WTC11 (cell line): Measurements from ENCODE around the gene SSRP1. TPM values are rescaled to one million over a fixed set of nuclear protein-coding genes. Genes with fewer than 3 reads are reported as not detected.
A peak's percentile ranks its signal among the peaks of the same experiment; 100 is the strongest.

Source experiments
- ATAC-seq: fragments of 200-7000 bp; cut with Tn5 transposase; 2 replicates; pipeline ENCODE4 v1.10.0; 2021; ENCODE audit warnings: mild to moderate bottlenecking, moderate library complexity
- CTCF ChIA-PET: fragments of 300-600 bp; sonication (Branson Sonifier 250); formaldehyde crosslinking; loops from one replicate; lab custom pipeline; 2021; ENCODE audit warnings: antibody characterized with exemption; lab: Charles Lee
- POLR2A ChIA-PET: fragments of 350-600 bp; sonication (Branson Sonifier 250); formaldehyde crosslinking; loops from one replicate; lab custom pipeline; 2021; ENCODE audit warnings: antibody characterized with exemption; lab: Charles Lee
- DNase-seq: peaks from one replicate; pipeline ENCODE4 v3.0.0; 2021; ENCODE audit warnings: low spot score
- H3K27ac Mint-ChIP-seq: 2 replicates; pipeline ENCODE4 v1.8.0; 2021; ENCODE audit warnings: mixed read lengths
- H3K27me3 Mint-ChIP-seq: 2 replicates; pipeline ENCODE4 v1.8.0; 2021; ENCODE audit warnings: low read depth, mild to moderate bottlenecking, moderate library complexity, mixed read lengths
- H3K36me3 Mint-ChIP-seq: 2 replicates; pipeline ENCODE4 v1.8.0; 2021; ENCODE audit warnings: mixed read lengths
- H3K4me1 Mint-ChIP-seq: 2 replicates; pipeline ENCODE4 v1.8.0; 2022; ENCODE audit warnings: mixed read lengths
- H3K4me3 Mint-ChIP-seq: 2 replicates; pipeline ENCODE4 v1.8.0; 2021; ENCODE audit warnings: mild to moderate bottlenecking, moderate library complexity, mixed read lengths
- H3K9me3 Mint-ChIP-seq: 2 replicates; pipeline ENCODE4 v1.8.0; 2021; ENCODE audit warnings: mixed read lengths
- CBFB ChIP-seq: sonication (generic); formaldehyde crosslinking; IDR thresholded peaks from 2 replicates; pipeline ENCODE4 v1.8.1; 2022; ENCODE audit warnings: mild to moderate bottlenecking, low read depth, missing genetic modification reagents
- CDX4 ChIP-seq: fragments of 250-450 bp; sonication (Bioruptor Pico); IDR thresholded peaks from 2 replicates; pipeline ENCODE4 v1.9.0; 2021; ENCODE audit warnings: moderate library complexity, mild to moderate bottlenecking, inconsistent platforms, borderline replicate concordance
- CTCF ChIP-seq: fragments of 200-600 bp; IDR thresholded peaks from 2 replicates; pipeline ENCODE4 v1.8.0; 2022; ENCODE audit warnings: antibody characterized with exemption
- HMGXB4 ChIP-seq: sonication (generic); formaldehyde crosslinking; IDR thresholded peaks from 2 replicates; pipeline ENCODE4 v1.8.1; 2023; ENCODE audit warnings: mild to moderate bottlenecking, moderate library complexity, missing genetic modification reagents
- IRF2 ChIP-seq: sonication (generic); formaldehyde crosslinking; IDR thresholded peaks from 2 replicates; pipeline ENCODE4 v1.8.0; 2022; ENCODE audit warnings: low read depth, missing genetic modification reagents, borderline replicate concordance
- JUN ChIP-seq: sonication (generic); formaldehyde crosslinking; IDR thresholded peaks from 2 replicates; pipeline ENCODE4 v1.8.0; 2023; ENCODE audit warnings: mild to moderate bottlenecking, missing genetic modification reagents
- NR2C2 ChIP-seq: sonication (generic); formaldehyde crosslinking; IDR thresholded peaks from 2 replicates; pipeline ENCODE4 v1.8.0; 2022; ENCODE audit warnings: mild to moderate bottlenecking, missing genetic modification reagents
- PRDM15 ChIP-seq: sonication (generic); formaldehyde crosslinking; IDR thresholded peaks from 2 replicates; pipeline ENCODE4 v1.8.0; 2022; ENCODE audit warnings: missing genetic modification reagents
- PREB ChIP-seq: sonication (generic); formaldehyde crosslinking; IDR thresholded peaks from 2 replicates; pipeline ENCODE4 v1.8.1; 2022; ENCODE audit warnings: mild to moderate bottlenecking, missing genetic modification reagents, moderate library complexity, borderline replicate concordance
- RORB ChIP-seq: fragments of 250-450 bp; sonication (Bioruptor Pico); IDR thresholded peaks from 2 replicates; pipeline ENCODE4 v1.9.0; 2021; ENCODE audit warnings: mild to moderate bottlenecking
- SMAD3 ChIP-seq: sonication (generic); formaldehyde crosslinking; IDR thresholded peaks from 2 replicates; pipeline ENCODE4 v1.8.0; 2022; ENCODE audit warnings: missing genetic modification reagents, mild to moderate bottlenecking, borderline replicate concordance
- SP1 ChIP-seq: sonication (generic); formaldehyde crosslinking; conservative IDR thresholded peaks from 2 replicates; pipeline ENCODE4 v1.8.1; 2022; ENCODE audit warnings: missing genetic modification reagents
- TEAD1 ChIP-seq: sonication (generic); formaldehyde crosslinking; IDR thresholded peaks from 2 replicates; pipeline ENCODE4 v1.8.0; 2022; ENCODE audit warnings: mild to moderate bottlenecking, missing genetic modification reagents
- TEAD4 ChIP-seq: sonication (generic); formaldehyde crosslinking; IDR thresholded peaks from 2 replicates; pipeline ENCODE4 v1.8.0; 2022; ENCODE audit warnings: mild to moderate bottlenecking, missing genetic modification reagents
- USF2 ChIP-seq: sonication (generic); formaldehyde crosslinking; IDR thresholded peaks from 2 replicates; pipeline ENCODE4 v1.8.1; 2023; ENCODE audit warnings: mild to moderate bottlenecking, missing genetic modification reagents, moderate library complexity
- ZNF232 ChIP-seq: sonication (generic); formaldehyde crosslinking; IDR thresholded peaks from 2 replicates; pipeline ENCODE4 v1.8.0; 2022; ENCODE audit warnings: mild to moderate bottlenecking, missing genetic modification reagents
- ZNF317 ChIP-seq: sonication (generic); formaldehyde crosslinking; IDR thresholded peaks from 2 replicates; pipeline ENCODE4 v1.8.1; 2023; ENCODE audit warnings: low read depth, mild to moderate bottlenecking, moderate library complexity, missing genetic modification reagents, borderline replicate concordance
- ZNF416 ChIP-seq: fragments of 250-450 bp; sonication (Bioruptor Pico); IDR thresholded peaks from 2 replicates; pipeline ENCODE4 v1.9.0; 2021; ENCODE audit warnings: mild to moderate bottlenecking, inconsistent platforms
- ZSCAN18 ChIP-seq: fragments of 250-450 bp; sonication (Bioruptor Pico); IDR thresholded peaks from 2 replicates; pipeline ENCODE4 v2.1.2; 2022; ENCODE audit warnings: mild to moderate bottlenecking, moderate library complexity
- total RNA-seq: library from RNA; stranded (reverse); gene quantifications from 3 replicates; pipeline ENCODE4 v1.2.3, GENCODE V29; 2021
- TF ChIP-seq, protein P1 (sequence below): sonication (generic); formaldehyde crosslinking; IDR thresholded peaks from 2 replicates; pipeline ENCODE4 v1.8.0; 2023; ENCODE audit warnings: mild to moderate bottlenecking, missing genetic modification reagents

The SSRP1 gene
- total RNA-seq, 1 experiment from 2014 or later, result 228 TPM

DNA sequence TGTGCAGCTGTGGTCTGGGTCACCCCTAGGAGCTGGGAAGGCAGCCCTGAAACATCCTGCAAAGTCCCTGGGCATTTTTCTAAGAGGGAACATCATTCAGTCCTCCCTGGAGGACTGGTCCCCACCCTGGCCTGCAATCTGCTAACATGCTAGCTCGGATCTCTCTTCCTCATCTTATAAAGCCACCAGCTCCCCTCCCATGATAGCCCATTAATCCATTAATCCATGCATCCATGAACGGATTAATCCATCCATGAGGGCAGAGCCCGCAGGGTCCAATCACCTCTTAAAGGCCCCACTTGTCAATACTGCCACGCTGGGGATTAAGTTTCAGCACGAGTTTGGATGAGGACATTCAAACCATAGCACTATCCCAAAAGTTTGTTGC, 33.1 kb upstream of the SSRP1 start:
- POLR2A ChIA-PET, result no interaction called here
- DNase-seq, result no peak
- ATAC-seq, result no peak
- Mint-ChIP-seq H3K4me1 (peaks cover 24% of the 10 kb centered on the region), H3K9me3 (peaks cover 4% of the 10 kb centered on the region), H3K27me3 (peaks cover under 1% of the 10 kb centered on the region; the same call in 1 of the 2 replicates), H3K4me3 (no peak overlapping the region), H3K36me3 (no peaks in the 10 kb centered on the region), H3K27ac (peak overlapping the region; percentile 19; the same call in 1 of the 2 replicates)
- CTCF ChIA-PET, result interaction anchor here (1.0 to 1.2 kb wide), 2 partner anchors 12 to 23 kb away, joined by 3 to 4 read pairs; no protein-coding TSS in a partner anchor
- TF ChIP-seq ZNF416, result no peak
- TF ChIP-seq SP1, result no peak
- no peak for TF ChIP-seq ZNF317
- TF ChIP-seq IRF2 (CRISPR knock-in tag), result no peak
- TF ChIP-seq USF2 (CRISPR knock-in tag), result no peak
- TF ChIP-seq HMGXB4, result no peak
- TF ChIP-seq CBFB (CRISPR knock-in tag), result no peak
- no peak for TF ChIP-seq NR2C2 (CRISPR knock-in tag)
- TF ChIP-seq CDX4 (CRISPR knock-in tag), result no peak
- no peak for TF ChIP-seq JUN (CRISPR knock-in tag)
- TF ChIP-seq TEAD4 (CRISPR knock-in tag), result no peak
- no peak for TF ChIP-seq SMAD3 (CRISPR knock-in tag)
- TF ChIP-seq ZNF232 (CRISPR knock-in tag), result no peak
- no peak for TF ChIP-seq TEAD1
- TF ChIP-seq RORB (CRISPR knock-in tag), result no peak
- TF ChIP-seq PREB, result no peak
- no peak for TF ChIP-seq CTCF
- no peak for TF ChIP-seq ZSCAN18 (CRISPR knock-in tag)

DNA sequence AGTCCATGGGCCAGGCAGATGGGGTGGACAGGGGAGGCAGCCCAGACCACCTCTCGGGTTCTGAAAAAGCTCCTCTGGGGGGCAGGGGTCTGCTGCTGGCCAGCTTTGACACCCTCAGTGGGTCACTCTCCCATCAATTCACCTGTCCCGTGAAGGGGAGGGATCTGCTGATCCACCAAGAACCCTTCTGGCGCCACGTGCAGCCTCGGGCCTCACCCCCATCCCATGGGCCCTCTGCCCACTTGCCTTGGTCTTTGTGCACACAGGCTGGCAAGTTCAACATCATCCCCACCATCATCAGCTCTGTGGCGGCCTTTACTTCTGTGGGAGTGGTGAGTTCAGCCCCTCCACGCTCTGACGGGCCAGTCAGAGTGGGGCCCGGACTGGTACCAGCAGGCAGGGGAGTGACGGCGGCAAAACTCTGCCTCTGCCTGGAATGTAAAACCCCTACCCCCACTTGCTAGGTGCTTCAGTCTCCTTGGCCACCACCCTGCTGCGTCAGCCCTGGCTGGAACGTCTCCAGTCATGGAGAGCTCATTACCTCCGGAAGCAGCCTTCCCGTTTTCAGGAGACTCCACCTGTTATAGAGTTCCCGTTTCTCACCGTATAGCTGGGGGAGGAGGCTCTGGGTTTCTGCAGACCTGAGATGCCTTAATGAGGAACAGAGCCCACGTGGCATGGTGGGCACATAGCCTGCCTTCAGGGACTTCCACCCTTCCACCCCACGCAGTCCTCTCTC, 32.6 kb upstream of the SSRP1 start:
- ChIA-PET CTCF (interaction anchor here (0.6 to 1.2 kb wide), 4 partner anchors 11 to 158 kb away, joined by 3 to 4 read pairs (median 3); no protein-coding TSS in a partner anchor), POLR2A (no interaction called here)
- H3K9me3 Mint-ChIP-seq, result peaks cover 2% of the 10 kb centered on the region; the same call in 1 of the 2 replicates
- H3K4me3 Mint-ChIP-seq, result no peak overlapping the region
- H3K36me3 Mint-ChIP-seq, result no peaks in the 10 kb centered on the region
- peak overlapping the region; percentile 19; the same call in 1 of the 2 replicates for H3K27ac Mint-ChIP-seq
- H3K27me3 Mint-ChIP-seq, result peaks cover 1% of the 10 kb centered on the region; the same call in 1 of the 2 replicates
- no peak for ATAC-seq
- DNase-seq, result no peak
- H3K4me1 Mint-ChIP-seq, result peaks cover 24% of the 10 kb centered on the region
- TF ChIP-seq, protein P1, sequence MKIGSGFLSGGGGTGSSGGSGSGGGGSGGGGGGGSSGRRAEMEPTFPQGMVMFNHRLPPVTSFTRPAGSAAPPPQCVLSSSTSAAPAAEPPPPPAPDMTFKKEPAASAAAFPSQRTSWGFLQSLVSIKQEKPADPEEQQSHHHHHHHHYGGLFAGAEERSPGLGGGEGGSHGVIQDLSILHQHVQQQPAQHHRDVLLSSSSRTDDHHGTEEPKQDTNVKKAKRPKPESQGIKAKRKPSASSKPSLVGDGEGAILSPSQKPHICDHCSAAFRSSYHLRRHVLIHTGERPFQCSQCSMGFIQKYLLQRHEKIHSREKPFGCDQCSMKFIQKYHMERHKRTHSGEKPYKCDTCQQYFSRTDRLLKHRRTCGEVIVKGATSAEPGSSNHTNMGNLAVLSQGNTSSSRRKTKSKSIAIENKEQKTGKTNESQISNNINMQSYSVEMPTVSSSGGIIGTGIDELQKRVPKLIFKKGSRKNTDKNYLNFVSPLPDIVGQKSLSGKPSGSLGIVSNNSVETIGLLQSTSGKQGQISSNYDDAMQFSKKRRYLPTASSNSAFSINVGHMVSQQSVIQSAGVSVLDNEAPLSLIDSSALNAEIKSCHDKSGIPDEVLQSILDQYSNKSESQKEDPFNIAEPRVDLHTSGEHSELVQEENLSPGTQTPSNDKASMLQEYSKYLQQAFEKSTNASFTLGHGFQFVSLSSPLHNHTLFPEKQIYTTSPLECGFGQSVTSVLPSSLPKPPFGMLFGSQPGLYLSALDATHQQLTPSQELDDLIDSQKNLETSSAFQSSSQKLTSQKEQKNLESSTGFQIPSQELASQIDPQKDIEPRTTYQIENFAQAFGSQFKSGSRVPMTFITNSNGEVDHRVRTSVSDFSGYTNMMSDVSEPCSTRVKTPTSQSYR (CRISPR knock-in tag), result no peak
- TF ChIP-seq JUN (CRISPR knock-in tag) (no peak), PRDM15 (no peak)
